HPDE6-E6E7 (cell line): ENCODE measurements around the gene HOXD11.

Experiments used
- DNase-seq: peaks from one replicate; pipeline ENCODE4 v3.0.0; 2011; ENCODE audit warnings: missing footprints; ENCODE audit errors: extremely low spot score

Gene HOXD11

GRCh38 chr2:176106581-176107539 lies at the start of gene HOXD11:
HOXD11 (plus strand) TSS chr2:176107280; CDS start chr2:176107356, 76 bp downstream.
- peak; percentile 31 for DNase-seq

DNA sequence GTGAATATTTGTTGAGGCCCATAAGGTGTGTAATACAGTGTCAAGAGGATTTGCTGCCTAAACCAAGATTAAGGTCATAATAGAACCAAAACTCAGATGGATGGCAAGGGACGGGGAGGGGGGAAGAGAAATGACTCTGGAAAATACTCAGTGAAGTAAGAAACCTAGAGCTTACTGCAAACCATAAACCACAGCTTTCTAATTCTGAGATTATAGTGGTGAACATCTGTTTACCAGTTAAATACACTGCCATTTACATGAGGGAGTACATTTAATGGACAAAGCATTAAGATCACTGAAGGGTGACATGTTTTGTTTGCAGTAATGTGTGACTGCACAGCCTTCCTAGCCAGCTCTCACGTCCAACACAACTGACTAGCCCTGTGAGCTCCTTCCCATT lies 43.1 kb upstream of the HOXD11 start:
- DNase-seq: no peak

GRCh38 chr2:176066645-176067588 lies 40.2 kb upstream of the HOXD11 start:
- DNase-seq: no peak

DNA sequence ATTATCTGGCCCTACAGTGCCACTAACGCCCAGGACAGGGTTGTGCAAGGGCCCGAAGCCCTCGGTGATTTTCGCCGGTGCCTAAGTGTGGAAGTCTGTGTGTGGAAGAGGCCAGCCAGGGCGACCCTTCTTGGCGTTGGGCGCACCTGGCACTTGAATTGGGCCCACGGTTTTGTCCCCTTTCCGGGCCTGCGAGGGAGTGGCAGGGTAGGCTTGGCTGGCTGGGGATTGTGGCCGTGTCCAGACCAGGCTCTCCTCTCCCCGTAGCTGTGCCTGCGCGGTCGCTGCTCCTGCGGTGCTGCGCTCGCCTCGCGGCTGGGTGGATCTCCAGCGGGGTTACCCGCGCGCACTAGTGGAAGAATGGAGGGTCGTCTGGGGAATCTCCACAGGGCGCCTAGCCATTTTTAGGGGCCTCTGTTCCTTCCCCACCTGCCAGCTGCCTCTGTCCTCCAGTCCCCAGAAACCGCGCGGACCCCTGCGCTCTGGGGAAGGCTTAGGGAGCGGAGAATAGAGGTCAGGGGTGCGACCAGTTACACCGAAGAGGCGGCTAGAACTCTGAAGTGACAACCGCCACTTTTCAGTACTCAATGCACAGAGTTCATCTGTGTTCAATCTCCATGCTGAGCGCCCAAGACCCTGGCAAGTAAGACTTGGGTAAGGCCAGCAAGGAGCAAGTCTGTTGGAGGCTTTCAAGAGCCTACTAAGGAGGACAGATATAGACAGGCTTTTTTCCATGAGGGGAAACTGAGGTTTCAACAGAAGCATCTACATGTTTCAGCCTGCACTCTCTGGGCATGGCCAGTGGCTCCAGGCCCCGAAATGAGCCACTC lies 39.3 kb upstream of the HOXD11 start:
- DNase-seq: no peak

DNA sequence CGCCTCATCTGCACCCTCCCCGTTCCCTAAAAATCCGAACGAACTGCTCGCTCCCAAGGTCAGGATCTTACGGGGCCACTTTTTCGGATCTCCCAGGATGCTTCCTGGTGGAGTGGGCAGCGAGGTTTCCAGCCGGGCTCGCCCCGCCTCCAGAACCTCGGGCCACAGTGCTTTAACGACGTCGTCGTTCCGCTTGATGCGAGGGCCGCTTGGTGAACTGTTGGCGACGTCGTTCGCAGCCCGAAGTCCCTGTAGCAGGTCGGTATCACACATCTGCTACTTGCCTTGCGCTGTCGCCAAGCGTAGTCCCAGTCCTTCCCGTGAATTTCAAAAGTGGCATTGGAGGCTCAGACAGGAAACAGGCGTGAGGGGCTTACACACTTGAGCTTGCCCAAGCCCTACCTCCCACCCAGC lies 38.7 kb upstream of the HOXD11 start:
- DNase-seq: no peak

- no peak for DNase-seq
Observed at GRCh38 chr2:176071330-176072291, 35.5 kb upstream of the HOXD11 start.

- no peak for DNase-seq
Observed at GRCh38 chr2:176072292-176072669, 34.8 kb upstream of the HOXD11 start.

DNA sequence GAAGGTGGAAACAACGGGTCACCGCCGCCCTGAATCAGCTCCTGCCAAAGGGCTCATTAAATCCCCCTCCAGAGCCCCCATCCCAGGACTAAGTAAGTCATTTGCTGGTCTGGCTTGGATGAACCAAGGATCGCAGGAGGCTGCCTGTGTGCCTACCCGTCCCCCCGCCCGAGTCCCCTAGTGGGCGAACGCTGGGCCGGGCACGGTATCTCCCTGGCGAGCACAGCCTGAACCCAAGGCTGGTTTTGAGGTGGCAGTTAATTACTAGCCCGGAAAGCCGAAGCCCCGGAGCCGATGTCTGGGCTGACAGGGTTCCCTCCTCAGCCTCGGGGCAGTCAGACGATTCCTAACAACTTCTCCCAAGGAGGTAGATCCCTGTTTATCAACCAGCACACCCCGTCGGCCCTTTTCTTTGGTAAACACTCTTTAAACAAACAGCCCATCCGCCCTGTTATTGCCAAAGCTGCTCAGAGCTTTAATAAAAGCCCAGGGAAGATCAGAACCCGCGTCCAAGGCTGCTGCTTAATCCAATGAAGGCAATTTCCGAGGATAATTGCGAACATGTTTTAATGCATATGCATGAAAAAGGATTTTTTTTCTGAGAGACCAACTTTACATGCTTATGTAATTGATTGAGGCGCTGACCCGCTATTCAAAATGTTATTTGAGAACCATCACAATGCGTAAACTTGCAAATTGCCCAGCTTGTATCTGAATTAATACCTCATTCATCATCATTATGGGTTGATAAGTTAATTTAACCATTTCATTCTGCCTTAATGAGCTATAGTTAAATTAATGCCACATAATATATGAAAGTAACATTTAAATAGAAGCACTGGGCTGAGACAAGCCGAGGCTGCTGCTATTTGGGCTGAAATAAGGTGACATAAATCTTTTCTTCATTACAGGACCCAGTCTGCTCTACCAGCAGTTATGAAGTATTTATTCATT lies 33.9 kb upstream of the HOXD11 start:
- no peak for DNase-seq

DNA sequence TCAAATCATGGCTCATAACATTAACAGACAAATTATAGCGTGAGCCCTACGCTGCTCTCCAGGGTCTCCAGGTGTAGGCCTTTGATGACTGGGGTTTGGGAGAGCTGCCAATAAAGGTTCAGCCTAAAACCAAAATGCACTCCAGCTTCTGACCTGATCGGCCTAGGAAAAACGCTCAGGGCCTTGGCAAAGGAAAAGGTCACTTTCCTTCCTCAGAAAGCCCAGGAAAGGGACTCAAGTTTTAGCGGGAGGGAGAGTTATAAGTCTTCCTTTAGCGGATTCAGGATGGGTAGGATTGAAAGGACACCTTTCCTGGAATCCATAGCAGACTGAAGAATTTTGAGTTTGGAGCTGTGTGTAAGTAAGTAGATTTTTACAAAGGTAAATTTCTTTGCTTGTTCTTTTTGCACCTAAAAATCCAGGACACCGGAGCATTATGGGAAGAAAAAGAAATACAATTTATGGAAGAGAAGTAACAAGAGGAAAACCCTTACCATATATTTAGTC lies 32.1 kb upstream of the HOXD11 start:
- DNase-seq: no peak

- DNase-seq: no peak
Observed at GRCh38 chr2:176075481-176075880, 31.6 kb upstream of the HOXD11 start.

DNA sequence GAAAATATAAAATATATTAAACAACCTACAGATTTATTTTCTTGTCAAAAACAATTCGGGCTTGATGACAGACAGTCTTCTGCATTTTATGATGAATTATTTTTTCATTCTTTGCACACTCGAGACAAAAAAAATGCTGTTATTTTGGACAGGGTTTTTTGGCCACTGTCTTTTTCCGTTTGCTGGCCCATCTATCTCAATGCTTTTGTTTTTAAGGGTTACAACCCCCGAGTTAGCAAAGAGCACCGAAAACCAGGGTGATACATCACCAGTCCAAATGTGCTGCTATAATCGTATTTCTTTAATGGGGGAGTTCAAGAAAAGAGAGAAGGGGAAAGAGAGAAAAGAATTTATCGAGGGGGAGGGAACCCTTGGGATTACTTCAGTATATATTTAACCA lies 31.0 kb upstream of the HOXD11 start:
- no peak for DNase-seq

GRCh38 chr2:176076796-176077195 lies 30.3 kb upstream of the HOXD11 start:
- no peak for DNase-seq

DNA sequence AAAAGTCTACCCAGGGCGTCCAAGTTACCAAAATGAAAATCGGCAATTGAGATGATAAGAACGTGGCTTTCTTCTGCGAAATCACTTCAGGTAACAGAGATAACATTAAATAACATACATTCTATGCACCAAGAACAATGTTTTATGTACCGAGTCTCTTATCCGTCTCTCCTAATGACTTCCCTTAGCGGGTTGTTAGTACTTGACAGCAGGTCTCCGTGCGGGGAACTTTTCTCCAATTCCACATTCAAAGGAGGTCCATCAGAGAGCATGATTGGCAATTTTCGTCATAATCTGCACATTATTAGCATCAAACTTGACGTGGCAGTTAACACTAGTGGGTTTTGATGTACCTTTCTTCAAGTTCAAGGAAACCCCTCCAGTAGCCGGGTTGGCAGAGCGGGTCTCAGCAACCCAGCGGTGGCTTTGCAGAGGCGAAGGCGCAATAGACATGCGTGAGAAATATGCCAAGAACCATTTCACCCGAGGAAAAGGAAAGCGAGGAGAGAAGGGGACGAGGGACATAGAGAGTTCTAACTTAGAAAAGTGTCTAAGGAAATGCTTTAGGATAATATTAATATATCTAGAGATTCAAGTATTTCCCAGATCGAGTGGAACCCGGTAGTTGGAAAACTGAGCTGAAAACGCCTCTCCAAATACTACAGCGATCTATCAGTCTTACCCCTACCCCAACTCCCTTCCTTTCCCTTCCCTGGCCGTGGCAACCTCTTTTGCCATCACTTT lies 28.4 kb upstream of the HOXD11 start:
- no peak for DNase-seq

GRCh38 chr2:176079285-176079830 lies 27.7 kb upstream of the HOXD11 start:
- no peak for DNase-seq

DNA sequence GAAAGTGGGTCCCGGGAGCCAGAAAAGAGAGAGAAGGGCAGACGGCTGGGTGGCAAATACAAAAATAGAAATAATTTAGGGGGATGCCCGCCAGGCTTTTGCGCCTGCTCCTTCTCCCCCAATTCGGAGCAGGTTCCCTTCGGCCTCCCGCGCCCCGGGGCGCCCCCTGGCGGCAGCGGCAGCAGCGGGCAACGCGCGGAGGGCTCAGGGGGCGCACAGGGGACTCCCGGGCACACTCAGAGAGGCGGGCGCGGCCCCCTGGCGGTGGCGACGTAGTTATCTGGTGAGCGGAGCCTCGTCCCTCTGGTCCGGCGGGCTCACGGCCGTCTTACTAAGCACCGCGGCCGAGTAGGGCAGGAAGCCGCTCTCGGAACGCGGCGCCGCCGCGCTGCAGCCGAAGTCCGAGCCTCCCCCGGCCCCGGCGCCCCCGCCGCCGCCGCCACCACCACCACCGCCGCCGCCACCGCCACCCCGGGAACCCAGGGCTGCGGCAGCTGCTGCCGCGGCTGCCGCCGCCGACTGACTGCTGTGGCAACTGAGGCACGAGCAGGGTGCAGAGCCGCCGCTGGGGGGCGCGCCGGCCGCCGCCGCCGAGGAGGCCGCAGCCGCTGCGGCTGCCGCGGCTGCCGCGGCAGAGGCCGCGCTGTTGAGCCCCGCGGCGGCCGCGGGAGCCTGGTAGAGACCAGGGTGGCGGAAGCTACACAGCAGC lies 27.1 kb upstream of the HOXD11 start:
- DNase-seq: no peak

DNA sequence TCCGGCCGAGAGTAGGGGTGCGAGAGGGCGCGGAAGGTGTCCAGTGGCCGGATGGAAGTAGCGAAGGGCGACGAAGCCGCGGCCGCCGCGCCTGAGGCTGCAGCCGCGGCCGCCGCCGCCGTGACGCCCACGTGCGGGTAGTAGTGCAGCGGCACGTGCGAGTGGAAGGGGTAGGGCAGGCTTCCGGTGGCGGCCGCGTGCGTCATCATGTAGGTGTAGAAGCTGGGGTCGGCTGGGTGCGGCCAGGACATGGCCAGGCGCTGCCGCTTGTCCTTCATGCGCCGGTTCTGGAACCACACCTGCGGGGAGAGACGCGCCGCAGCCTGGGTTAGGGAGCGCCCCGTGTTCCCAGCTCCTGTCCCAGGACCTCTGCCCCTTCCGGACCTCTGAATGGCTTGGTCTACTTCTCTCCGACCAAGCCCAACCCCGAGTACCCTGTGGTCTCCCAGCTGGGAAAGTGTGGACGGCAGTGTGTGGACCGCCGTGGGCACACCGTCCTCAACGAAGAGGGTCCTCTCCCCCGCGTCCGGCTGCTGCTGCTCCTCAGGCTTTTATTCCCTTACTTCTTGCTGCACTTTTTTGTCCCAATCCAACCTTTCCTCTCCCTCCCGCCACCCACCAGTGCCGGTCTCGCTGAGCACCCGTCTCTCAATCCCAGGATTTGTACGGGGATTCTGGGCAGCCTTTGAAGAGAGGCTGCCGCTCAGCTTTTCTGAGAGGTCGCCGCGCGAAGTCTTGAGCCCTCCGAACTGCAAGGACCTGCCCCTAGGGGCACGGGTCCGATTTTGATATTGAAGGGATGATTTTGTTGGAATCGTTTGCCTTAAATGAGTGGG lies 26.3 kb upstream of the HOXD11 start:
- no peak for DNase-seq
